Measurements from ENCODE around the gene MRPS5.
"Not testable (repeated sequence)": the region's sequence is repeated elsewhere in the genome, so short reads cannot be mapped to it uniquely, and the experiment has no call there.

MRPS5 gene

GRCh38 chr2:95113464-95113863 is 8.1 kb downstream of the MRPS5 start:
- TF ChIP-seq CTCF (IDR thresholded peaks at IDR 0.05): no peak
- no peak for DNase-seq (ENCODE audit: low spot score)
- no peak overlapping the region for H3K27ac ChIP-seq
- no peak overlapping the region for H3K4me3 ChIP-seq

GRCh38 chr2:95110395-95110794 is 11.2 kb downstream of the MRPS5 start:
- no peak for TF ChIP-seq CTCF (IDR thresholded peaks at IDR 0.05)
- Histone ChIP-seq H3K27ac (no peak overlapping the region), H3K4me3 (no peak overlapping the region)
- no peak for DNase-seq (ENCODE audit: low spot score)

- no peak for TF ChIP-seq CTCF (IDR thresholded peaks at IDR 0.05)
- DNase-seq (ENCODE audit: low spot score): no peak
- no peak overlapping the region for H3K4me3 ChIP-seq
- no peak overlapping the region for H3K27ac ChIP-seq
Measured at GRCh38 chr2:95109260-95109659, 12.3 kb downstream of the MRPS5 start.

- DNase-seq (ENCODE audit: low spot score): no peak
- Histone ChIP-seq H3K27ac (no peak overlapping the region), H3K4me3 (no peak overlapping the region)
- no peak for TF ChIP-seq CTCF (IDR thresholded peaks at IDR 0.05)
Measured at GRCh38 chr2:95106081-95106480, 15.5 kb downstream of the MRPS5 start.

GRCh38 chr2:95104606-95105005 is 17.0 kb downstream of the MRPS5 start:
- Histone ChIP-seq H3K4me3 (no peak overlapping the region), H3K27ac (no peak overlapping the region)
- TF ChIP-seq CTCF (IDR thresholded peaks at IDR 0.05): no peak
- DNase-seq (ENCODE audit: low spot score): no peak

GRCh38 chr2:95099910-95100309 is 21.7 kb downstream of the MRPS5 start:
- Histone ChIP-seq H3K27ac (no peak overlapping the region), H3K4me3 (no peak overlapping the region)
- TF ChIP-seq CTCF (IDR thresholded peaks at IDR 0.05): no peak
- DNase-seq (ENCODE audit: low spot score): no peak

- not testable (repeated sequence) for H3K27ac ChIP-seq; H3K4me3 ChIP-seq; DNase-seq (ENCODE audit: low spot score)
Measured at GRCh38 chr2:95098273-95098672, 23.3 kb downstream of the MRPS5 start.
